GM18909 (cell line): Measurements from ENCODE around the gene PLXNB1.
"Not testable (repeated sequence)": the region's sequence is repeated elsewhere in the genome, so short reads cannot be mapped to it uniquely, and the experiment has no call there.

Source experiments
- ATAC-seq: cut with Tn5 transposase; IDR thresholded peaks from one replicate; pipeline ENCODE4 v1.9.1; 2021; ENCODE audit warnings: mild to moderate bottlenecking; ENCODE audit not compliant: unreplicated experiment, poor library complexity

PLXNB1 gene

GRCh38 chr3:48429960-48430707 is at the start of gene PLXNB1:
TSS of gene PLXNB1 (minus strand) at chr3:48430086. CDS start at chr3:48424611, 5,475 bp downstream.
- ATAC-seq = peak; percentile 6

GRCh38 chr3:48478626-48479555 is 49.0 kb upstream of the PLXNB1 start:
- no peak for ATAC-seq

GRCh38 chr3:48477959-48478520 is 48.2 kb upstream of the PLXNB1 start:
- no peak for ATAC-seq

- no peak for ATAC-seq
These were observed 46.7 kb upstream of the PLXNB1 start for GRCh38 chr3:48476426-48477053.

GRCh38 chr3:48475188-48475587 is 45.3 kb upstream of the PLXNB1 start:
- ATAC-seq = no peak

GRCh38 chr3:48474619-48475018 is 44.7 kb upstream of the PLXNB1 start:
- no peak for ATAC-seq

- not testable (repeated sequence) for ATAC-seq
These were observed 44.1 kb upstream of the PLXNB1 start for GRCh38 chr3:48474031-48474430.

- ATAC-seq = no peak
These were observed 43.7 kb upstream of the PLXNB1 start for GRCh38 chr3:48473617-48473952.

GRCh38 chr3:48472923-48473616 is 43.2 kb upstream of the PLXNB1 start:
- ATAC-seq = peak; percentile 83

GRCh38 chr3:48472673-48472922 is 42.7 kb upstream of the PLXNB1 start:
- ATAC-seq = peak; percentile 13

- no peak for ATAC-seq
These were observed 40.4 kb upstream of the PLXNB1 start for GRCh38 chr3:48470286-48470685.

- no peak for ATAC-seq
These were observed 39.4 kb upstream of the PLXNB1 start for GRCh38 chr3:48469046-48469915.

- ATAC-seq = no peak
These were observed 38.4 kb upstream of the PLXNB1 start for GRCh38 chr3:48468329-48468731.

GRCh38 chr3:48467473-48468267 is 37.8 kb upstream of the PLXNB1 start:
- ATAC-seq = no peak

GRCh38 chr3:48467110-48467454 is 37.2 kb upstream of the PLXNB1 start:
- ATAC-seq = no peak

GRCh38 chr3:48466386-48467109 is 36.7 kb upstream of the PLXNB1 start:
- ATAC-seq = no peak

GRCh38 chr3:48465531-48466378 is 35.9 kb upstream of the PLXNB1 start:
- ATAC-seq = peak; percentile 79
